AG04450 (cell line): Measurements from ENCODE around the gene NDUFS7. TPM values are rescaled to one million over a fixed set of nuclear protein-coding genes. Genes with fewer than 3 reads are reported as not detected.

Source experiments
- CTCF ChIA-PET: fragments of 300-600, 350-600 bp; formaldehyde crosslinking; extraction: SDS; loops from one replicate; lab custom pipeline; 2022; ENCODE audit warnings: antibody characterized with exemption, inconsistent platforms; lab: Charles Lee
- POLR2A ChIA-PET: fragments of 350-600 bp; formaldehyde crosslinking; extraction: SDS; loops from one replicate; lab custom pipeline; 2021; ENCODE audit warnings: antibody characterized with exemption, inconsistent platforms; lab: Yijun Ruan, JAX
- DNase-seq: peaks from one replicate; pipeline ENCODE4 v3.0.0-alpha.2; 2011; ENCODE audit warnings: low read depth, low spot score
- H3K27ac ChIP-seq: one replicate; pipeline ENCODE4 v1.5.1; 2012; ENCODE audit warnings: low read depth, low read length, control low read depth
- H3K27me3 ChIP-seq: one replicate; pipeline ENCODE4 v1.6.0; 2012; ENCODE audit warnings: low read length; ENCODE audit not compliant: control insufficient read depth, insufficient read depth
- H3K4me3 ChIP-seq: 2 replicates; pipeline ENCODE4 v1.5.1; 2011; ENCODE audit warnings: mild to moderate bottlenecking, low read depth, low read length, control low read depth
- H3K9me3 ChIP-seq: 2 replicates; pipeline ENCODE4 v1.5.1; 2012; ENCODE audit warnings: low read length; ENCODE audit not compliant: control insufficient read depth, insufficient read depth
- CTCF ChIP-seq: IDR thresholded peaks from 2 replicates; pipeline ENCODE4 v1.5.1; 2011; ENCODE audit warnings: low read depth, low read length, control low read depth, inconsistent platforms
- polyA plus RNA-seq: library from polyadenylated mRNA; depleted of rRNA; stranded (reverse); fragments of >200 nt; gene quantifications from 2 replicates; pipeline ENCODE4 v1.2.3, GENCODE V29; 2011

Gene NDUFS7
- polyA plus RNA-seq, 1 experiment: 26.1 TPM

DNA sequence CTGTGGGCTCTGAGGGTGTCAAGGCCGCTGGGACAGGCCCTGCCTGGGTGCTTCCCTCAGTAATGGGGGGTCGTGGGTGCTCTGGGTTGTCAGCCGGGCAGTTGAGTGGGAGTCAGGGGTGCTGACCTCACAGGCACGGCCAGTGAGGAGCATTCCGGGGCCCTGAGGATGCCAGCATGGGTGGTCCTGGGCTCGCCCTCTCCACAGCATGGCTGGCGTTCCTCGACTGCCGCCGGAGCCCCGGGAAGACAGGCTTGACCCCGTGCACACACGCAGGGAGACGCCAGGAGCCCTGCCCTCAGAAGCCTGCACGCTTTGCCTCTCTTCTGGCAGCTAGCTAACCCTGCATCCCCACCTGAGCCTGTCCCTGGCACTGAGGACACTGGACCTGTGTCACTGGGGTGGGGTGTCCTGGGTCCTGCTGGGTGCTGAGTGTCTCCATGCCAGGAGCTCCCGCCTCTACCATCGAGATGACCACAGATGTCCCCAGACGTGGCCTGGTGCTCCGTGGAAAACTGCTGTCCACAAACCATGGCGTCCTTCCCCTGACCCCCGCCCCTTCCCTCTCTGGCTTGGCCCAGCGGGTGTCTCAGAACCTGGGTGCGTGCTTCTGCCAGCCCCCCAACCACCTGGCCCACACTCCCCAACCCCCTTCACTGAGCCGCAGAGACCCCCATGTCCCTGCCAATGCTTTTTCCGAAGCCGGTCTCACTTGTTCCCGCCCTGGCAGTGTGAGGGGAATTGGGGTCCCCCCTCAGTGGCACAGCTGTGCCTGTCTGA is 4.4 kb upstream of the NDUFS7 start:
- DNase-seq: no peak
- ChIA-PET CTCF (no interaction called here), POLR2A (no interaction called here)
- H3K9me3 ChIP-seq: peaks cover 5% of the 10 kb centered on the region; the same call in 1 of the 2 replicates
- H3K27me3 ChIP-seq: no peaks in the 10 kb centered on the region
- H3K27ac ChIP-seq: no peak overlapping the region
- TF ChIP-seq CTCF: no peak
- no peak overlapping the region for H3K4me3 ChIP-seq

GRCh38 chr19:1379961-1380489 is 3.7 kb upstream of the NDUFS7 start:
- POLR2A ChIA-PET: no interaction called here
- peaks cover 5% of the 10 kb centered on the region; the same call in 1 of the 2 replicates for H3K9me3 ChIP-seq
- H3K27ac ChIP-seq: no peak overlapping the region
- H3K4me3 ChIP-seq: no peak overlapping the region
- no peak for TF ChIP-seq CTCF
- no peaks in the 10 kb centered on the region for H3K27me3 ChIP-seq
- DNase-seq: no peak
- CTCF ChIA-PET: no interaction called here

GRCh38 chr19:1382250-1382649 is 1.5 kb upstream of the NDUFS7 start:
- TF ChIP-seq CTCF: no peak
- CTCF ChIA-PET: interaction anchor here (0.8 kb wide), 1 partner anchor 103 kb away, joined by 3 read pairs; no protein-coding TSS in a partner anchor
- H3K9me3 ChIP-seq: peaks cover 5% of the 10 kb centered on the region; the same call in 1 of the 2 replicates
- no peak overlapping the region for H3K4me3 ChIP-seq
- DNase-seq: no peak
- H3K27me3 ChIP-seq: no peaks in the 10 kb centered on the region
- no peak overlapping the region for H3K27ac ChIP-seq
- POLR2A ChIA-PET: interaction anchor here (0.5 to 1.1 kb wide), 4 partner anchors 15 to 113 kb away, joined by 3 to 11 read pairs (median 3); partner anchors contain the start of gene CIRBP

- CTCF ChIA-PET: interaction anchor here (0.8 kb wide), 1 partner anchor 103 kb away, joined by 3 read pairs; no protein-coding TSS in a partner anchor
- Histone ChIP-seq H3K9me3 (peaks cover under 1% of the 10 kb centered on the region; the same call in 1 of the 2 replicates), H3K4me3 (no peak overlapping the region), H3K27ac (no peak overlapping the region), H3K27me3 (no peaks in the 10 kb centered on the region)
- no peak for DNase-seq
- POLR2A ChIA-PET: interaction anchor here (0.6 to 1.1 kb wide), 7 partner anchors 14 to 139 kb away, joined by 3 to 8 read pairs (median 4); partner anchors contain the start of gene CIRBP
- TF ChIP-seq CTCF: no peak
Measured at GRCh38 chr19:1383017-1383311, 743 bp upstream of the NDUFS7 start.

- Histone ChIP-seq H3K27ac (no peak overlapping the region), H3K4me3 (peak overlapping the region; percentile 91), H3K27me3 (no peaks in the 10 kb centered on the region), H3K9me3 (peaks cover 5% of the 10 kb centered on the region; the same call in 1 of the 2 replicates)
- ChIA-PET CTCF (no interaction called here), POLR2A (no interaction called here)
- DNase-seq: no peak
- no peak for TF ChIP-seq CTCF
Measured at GRCh38 chr19:1384085-1384462, 367 bp downstream of the NDUFS7 start.
